ENCODE measurements around the gene RFX3. TPM values are rescaled to one million over a fixed set of nuclear protein-coding genes. Genes with fewer than 3 reads are reported as not detected.

RFX3 gene
- total RNA-seq, 6 donors from 2014 or later: 7.3 to 32.0 (median 19.9) TPM

DNA sequence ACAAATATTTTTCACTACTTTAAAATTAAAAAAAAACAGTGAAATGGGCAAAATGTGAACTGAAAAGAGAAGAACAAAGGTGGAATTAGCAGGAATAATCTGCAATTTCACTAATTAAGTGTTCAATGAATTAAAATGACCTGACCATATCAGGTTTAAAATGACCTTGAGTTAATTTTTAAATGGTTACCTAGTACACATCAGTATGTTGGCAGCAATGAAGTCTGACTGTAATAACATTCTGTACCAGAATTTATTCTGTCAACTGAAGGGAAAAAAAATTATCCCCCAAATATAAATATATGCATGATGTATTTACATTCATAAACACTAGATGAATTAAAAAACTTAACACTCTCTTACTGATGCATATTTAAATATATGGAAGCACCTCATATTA, 165.6 kb downstream of the RFX3 start:
- ATAC-seq (ENCODE audit: low FRiP score in 2 of 2) (no peak), DNase-seq (no peak)
- H3K4me3 ChIP-seq: no peak overlapping the region
- no peaks in the 10 kb centered on the region for H3K27me3 ChIP-seq
- no peaks in the 10 kb centered on the region for H3K9me3 ChIP-seq
- TF ChIP-seq POLR2AphosphoS5 (IDR thresholded peaks at IDR 0.05) (no peak), EP300 (IDR thresholded peaks at IDR 0.05) (no peak), POLR2A (IDR thresholded peaks at IDR 0.05) (no peak)
- TF ChIP-seq, protein P1, sequence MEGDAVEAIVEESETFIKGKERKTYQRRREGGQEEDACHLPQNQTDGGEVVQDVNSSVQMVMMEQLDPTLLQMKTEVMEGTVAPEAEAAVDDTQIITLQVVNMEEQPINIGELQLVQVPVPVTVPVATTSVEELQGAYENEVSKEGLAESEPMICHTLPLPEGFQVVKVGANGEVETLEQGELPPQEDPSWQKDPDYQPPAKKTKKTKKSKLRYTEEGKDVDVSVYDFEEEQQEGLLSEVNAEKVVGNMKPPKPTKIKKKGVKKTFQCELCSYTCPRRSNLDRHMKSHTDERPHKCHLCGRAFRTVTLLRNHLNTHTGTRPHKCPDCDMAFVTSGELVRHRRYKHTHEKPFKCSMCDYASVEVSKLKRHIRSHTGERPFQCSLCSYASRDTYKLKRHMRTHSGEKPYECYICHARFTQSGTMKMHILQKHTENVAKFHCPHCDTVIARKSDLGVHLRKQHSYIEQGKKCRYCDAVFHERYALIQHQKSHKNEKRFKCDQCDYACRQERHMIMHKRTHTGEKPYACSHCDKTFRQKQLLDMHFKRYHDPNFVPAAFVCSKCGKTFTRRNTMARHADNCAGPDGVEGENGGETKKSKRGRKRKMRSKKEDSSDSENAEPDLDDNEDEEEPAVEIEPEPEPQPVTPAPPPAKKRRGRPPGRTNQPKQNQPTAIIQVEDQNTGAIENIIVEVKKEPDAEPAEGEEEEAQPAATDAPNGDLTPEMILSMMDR (IDR thresholded peaks at IDR 0.05): no peak
- no peaks in the 10 kb centered on the region for H3K36me3 ChIP-seq
- no peak overlapping the region for H3K27ac ChIP-seq
- H3K4me1 ChIP-seq: peaks cover 0 to 2% (median 0%) of the 10 kb centered on the region in 4 donors

DNA sequence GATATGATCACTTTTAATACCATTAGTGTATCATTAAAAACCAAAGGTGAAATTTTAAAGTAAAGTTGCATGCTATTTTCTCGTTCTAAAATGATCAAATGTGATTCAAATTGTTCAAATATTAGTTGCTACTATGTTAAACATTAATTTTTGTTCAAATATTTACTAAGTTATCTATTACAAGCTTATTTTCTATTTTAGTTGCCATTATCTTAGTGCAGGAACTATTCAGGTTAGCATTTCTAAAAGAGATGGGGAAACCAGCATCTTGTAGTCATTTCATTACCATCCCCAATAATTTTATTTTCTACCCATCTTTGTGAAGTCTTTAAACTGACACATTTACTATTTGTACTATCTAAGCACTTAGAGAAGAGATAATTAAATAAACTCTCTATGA, 166.0 kb downstream of the RFX3 start:
- ATAC-seq (ENCODE audit: low FRiP score in 2 of 2): no peak
- Histone ChIP-seq H3K36me3 (no peaks in the 10 kb centered on the region), H3K9me3 (no peaks in the 10 kb centered on the region), H3K27me3 (no peaks in the 10 kb centered on the region), H3K27ac (no peak overlapping the region), H3K4me1 (peaks cover 0 to 2% (median 0%) of the 10 kb centered on the region in 4 donors), H3K4me3 (no peak overlapping the region)
- 72 to 82% methylated on average over 1 of the region's 1 CpG for WGBS, 2 donors
- no peak for TF ChIP-seq POLR2AphosphoS5 (IDR thresholded peaks at IDR 0.05)
- no peak for TF ChIP-seq POLR2A (IDR thresholded peaks at IDR 0.05)
- TF ChIP-seq, protein P1 (IDR thresholded peaks at IDR 0.05): no peak
- TF ChIP-seq EP300 (IDR thresholded peaks at IDR 0.05): no peak
- no peak for DNase-seq

DNA sequence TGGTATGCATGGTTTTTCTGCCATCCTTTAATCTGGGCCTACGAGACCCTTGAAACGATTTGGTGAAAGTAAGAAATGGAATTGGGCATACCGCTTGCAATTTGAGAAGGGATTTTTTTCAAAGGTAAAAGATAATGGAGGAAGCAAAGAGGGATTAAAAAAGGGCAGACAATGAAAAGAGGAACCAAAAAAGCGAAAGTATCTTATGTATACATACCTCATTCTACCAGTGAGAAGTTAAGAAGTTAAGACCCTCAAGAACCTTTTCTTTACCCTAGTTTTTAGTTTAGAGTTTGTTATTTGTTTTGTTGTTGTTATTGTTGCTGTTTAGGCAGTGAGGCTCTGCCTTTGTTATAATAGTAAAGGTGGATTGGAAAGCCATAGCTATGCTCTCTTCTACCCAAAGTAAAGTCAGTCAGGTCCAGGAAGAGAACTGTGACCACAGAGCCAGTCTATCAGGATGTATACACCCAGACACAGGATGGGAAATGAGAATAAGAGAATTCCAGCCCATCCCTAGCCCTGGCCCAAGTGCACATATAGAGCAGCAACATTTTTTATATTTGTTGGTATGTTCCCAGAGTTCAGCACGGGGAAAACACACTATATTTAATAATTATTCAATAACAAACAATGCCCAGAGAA, 166.6 kb downstream of the RFX3 start:
- H3K36me3 ChIP-seq: no peaks in the 10 kb centered on the region
- H3K4me1 ChIP-seq: peaks cover 0 to 2% (median 0%) of the 10 kb centered on the region in 4 donors
- H3K27me3 ChIP-seq: no peaks in the 10 kb centered on the region
- TF ChIP-seq POLR2AphosphoS5 (IDR thresholded peaks at IDR 0.05): no peak
- TF ChIP-seq POLR2A (IDR thresholded peaks at IDR 0.05): no peak
- TF ChIP-seq, protein P1 (IDR thresholded peaks at IDR 0.05): no peak
- no peak for TF ChIP-seq EP300 (IDR thresholded peaks at IDR 0.05)
- H3K4me3 ChIP-seq: no peak overlapping the region
- 95 to 96% methylated on average over 5 of the region's 5 CpGs for WGBS, 2 donors
- no peaks in the 10 kb centered on the region for H3K9me3 ChIP-seq
- DNase-seq: no peak
- no peak overlapping the region for H3K27ac ChIP-seq
- no peak for ATAC-seq (ENCODE audit: low FRiP score in 2 of 2)

DNA sequence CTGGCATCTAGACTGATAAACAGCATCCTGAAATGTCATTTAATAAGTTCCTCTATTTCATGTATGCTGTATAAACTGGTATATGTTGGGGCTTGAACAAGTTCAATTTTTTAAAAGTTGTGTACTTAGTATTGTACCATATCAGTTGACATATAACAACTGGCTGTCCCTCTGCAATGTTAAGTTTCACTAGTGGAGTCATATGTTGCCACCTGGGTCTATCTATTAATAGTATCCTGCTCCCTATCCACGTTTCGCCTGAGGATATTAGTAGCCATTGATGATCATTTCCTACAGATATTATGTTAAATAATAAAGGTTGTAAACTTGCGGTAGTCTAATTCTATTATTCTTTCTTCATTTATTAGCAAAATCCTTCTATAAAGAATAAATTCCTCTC, 177.6 kb downstream of the RFX3 start:
- 79 to 86% methylated on average over 3 of the region's 3 CpGs for WGBS, 2 donors
- TF ChIP-seq, protein P1 (IDR thresholded peaks at IDR 0.05): no peak
- TF ChIP-seq POLR2A (IDR thresholded peaks at IDR 0.05) (no peak), POLR2AphosphoS5 (IDR thresholded peaks at IDR 0.05) (no peak), EP300 (IDR thresholded peaks at IDR 0.05) (no peak)
- no peaks in the 10 kb centered on the region for H3K36me3 ChIP-seq
- no peaks in the 10 kb centered on the region for H3K27me3 ChIP-seq
- peaks cover 0 to under 1% (median 0%) of the 10 kb centered on the region in 4 donors for H3K9me3 ChIP-seq
- DNase-seq: no peak
- H3K4me1 ChIP-seq: no peaks in the 10 kb centered on the region
- H3K4me3 ChIP-seq: no peak overlapping the region
- no peak for ATAC-seq (ENCODE audit: low FRiP score in 2 of 2)
- no peak overlapping the region for H3K27ac ChIP-seq

DNA sequence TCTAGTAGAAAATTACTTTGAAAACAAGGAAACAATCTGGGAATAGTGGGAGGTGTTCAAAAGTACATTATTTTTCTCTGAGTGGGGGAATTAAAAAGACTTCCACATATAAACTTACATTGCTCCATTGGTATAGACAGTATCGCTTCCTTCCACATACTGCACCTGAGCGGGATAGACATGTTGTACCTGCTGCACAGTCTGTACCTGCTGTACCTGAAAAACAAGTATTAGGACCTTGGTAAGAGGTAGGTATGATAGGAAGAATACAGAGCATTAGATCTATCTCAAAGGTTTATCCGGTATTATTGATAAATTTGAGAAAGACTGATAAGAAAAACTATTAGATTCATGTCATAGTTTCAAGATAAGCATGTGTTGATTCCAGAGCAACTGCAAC, 179.3 kb downstream of the RFX3 start:
- Histone ChIP-seq H3K36me3 (no peaks in the 10 kb centered on the region), H3K9me3 (no peaks in the 10 kb centered on the region), H3K27ac (no peak overlapping the region), H3K27me3 (no peaks in the 10 kb centered on the region), H3K4me1 (no peaks in the 10 kb centered on the region), H3K4me3 (no peak overlapping the region)
- TF ChIP-seq POLR2A (IDR thresholded peaks at IDR 0.05): no peak
- TF ChIP-seq, protein P1 (IDR thresholded peaks at IDR 0.05): no peak
- TF ChIP-seq EP300 (IDR thresholded peaks at IDR 0.05): no peak
- no peak for TF ChIP-seq POLR2AphosphoS5 (IDR thresholded peaks at IDR 0.05)
- ATAC-seq (ENCODE audit: low FRiP score in 2 of 2): no peak
- DNase-seq: no peak
- WGBS, 2 donors: 81 to 93% methylated on average over 3 of the region's 3 CpGs
